GM18870 (cell line): Measurements from ENCODE around the gene ANXA2.
"Not testable (repeated sequence)": the region's sequence is repeated elsewhere in the genome, so short reads cannot be mapped to it uniquely, and the experiment has no call there.

Source experiments
- ATAC-seq: cut with Tn5 transposase; IDR thresholded peaks from one replicate; pipeline ENCODE4 v1.9.1; 2021; ENCODE audit warnings: moderate library complexity; ENCODE audit not compliant: unreplicated experiment

The ANXA2 gene

DNA sequence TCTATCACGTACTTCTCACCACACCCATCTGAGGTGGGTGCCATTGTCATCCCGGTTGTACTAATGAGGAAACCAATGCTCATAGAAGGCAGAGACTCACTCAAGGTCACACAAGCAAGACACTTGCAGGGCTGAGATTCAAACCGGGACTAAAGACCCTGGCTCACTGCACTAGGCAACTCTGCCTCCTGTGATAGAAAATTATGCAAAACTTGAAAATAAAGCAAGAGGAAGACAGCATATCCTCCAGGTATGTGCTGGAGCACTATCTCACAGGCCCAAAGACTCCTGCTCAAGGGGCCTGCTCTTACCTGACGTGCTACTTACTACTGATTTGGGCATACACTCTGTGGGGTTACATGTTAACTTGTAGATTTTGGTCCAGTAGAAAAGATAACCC is 25.6 kb downstream of the ANXA2 start:
- no peak for ATAC-seq

GRCh38 chr15:60371175-60372051 is 26.4 kb downstream of the ANXA2 start:
- ATAC-seq: no peak

DNA sequence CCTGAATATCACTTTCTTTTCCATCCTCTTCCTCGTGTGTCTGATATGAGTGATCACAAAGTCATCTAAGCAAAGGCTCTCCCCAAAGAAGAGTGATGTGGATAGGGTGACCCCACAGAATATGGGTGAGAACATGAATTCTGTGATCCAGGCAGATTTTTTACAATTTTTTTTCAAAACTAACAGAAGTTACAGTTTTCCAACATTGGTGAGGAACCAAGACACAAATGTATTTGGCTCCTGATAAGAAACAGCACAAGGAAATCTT is 27.0 kb downstream of the ANXA2 start:
- no peak for ATAC-seq

DNA sequence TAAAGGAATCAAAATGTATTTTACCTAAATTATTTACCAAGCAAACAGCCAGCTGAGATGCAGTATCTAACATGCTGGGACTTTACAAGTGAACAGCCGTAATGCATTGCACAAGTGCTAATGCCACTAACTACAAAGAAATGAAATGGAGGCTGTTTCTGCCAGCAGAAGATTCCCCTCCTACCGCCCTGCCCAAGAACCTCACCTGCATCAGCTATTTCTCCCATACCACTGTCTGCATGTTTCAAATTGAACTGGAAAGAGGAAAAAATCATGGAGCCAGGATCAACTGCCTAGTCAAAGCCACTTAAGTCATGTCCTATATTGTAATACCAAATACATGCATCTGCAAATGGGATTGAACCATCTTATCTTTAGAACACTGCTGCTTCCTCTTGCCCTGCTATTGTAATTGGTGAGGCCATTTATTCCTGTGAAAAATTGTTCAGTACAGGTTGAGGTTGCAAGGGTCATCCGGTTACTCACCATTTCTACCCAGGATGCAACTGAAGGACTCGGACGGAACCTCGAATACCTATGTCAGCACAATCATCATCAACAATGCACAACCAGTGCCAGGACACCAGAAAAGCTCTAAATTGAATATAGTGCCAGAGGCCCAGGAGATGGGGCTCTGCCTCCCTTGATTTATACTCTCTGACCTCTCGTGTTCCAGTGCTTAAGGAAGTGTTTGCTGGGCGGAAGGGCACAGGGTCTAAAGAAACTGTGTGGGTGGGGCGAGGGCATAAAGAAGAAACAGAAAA is 27.5 kb downstream of the ANXA2 start:
- ATAC-seq: no peak

- ATAC-seq: no peak
Observed at GRCh38 chr15:60369696-60370095, 28.1 kb downstream of the ANXA2 start.

- ATAC-seq: no peak
Observed at GRCh38 chr15:60364612-60364924, 33.2 kb downstream of the ANXA2 start.

- no peak for ATAC-seq
Observed at GRCh38 chr15:60363903-60364611, 33.7 kb downstream of the ANXA2 start.

DNA sequence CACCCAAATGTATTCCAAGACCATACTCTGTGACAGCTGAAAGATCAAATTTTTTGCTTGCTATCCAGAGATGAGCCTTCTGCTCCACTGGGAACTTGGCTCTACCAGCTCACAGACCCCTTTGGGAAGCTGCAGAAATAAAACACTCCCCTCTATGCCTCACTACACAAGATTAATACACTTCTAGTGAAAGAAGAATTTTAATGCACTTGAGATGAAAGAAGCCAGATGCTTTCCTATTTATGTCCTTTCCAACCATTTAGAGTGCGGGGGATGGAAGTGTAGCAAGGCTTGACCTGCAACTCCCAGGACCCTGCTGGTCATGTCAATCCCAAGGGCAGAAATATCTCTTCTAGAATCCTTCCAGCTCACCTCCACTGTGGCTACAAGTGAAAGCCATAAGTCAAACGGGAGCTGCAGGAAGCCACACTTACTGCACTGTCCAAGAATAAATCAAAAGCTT is 34.7 kb downstream of the ANXA2 start:
- ATAC-seq: no peak

DNA sequence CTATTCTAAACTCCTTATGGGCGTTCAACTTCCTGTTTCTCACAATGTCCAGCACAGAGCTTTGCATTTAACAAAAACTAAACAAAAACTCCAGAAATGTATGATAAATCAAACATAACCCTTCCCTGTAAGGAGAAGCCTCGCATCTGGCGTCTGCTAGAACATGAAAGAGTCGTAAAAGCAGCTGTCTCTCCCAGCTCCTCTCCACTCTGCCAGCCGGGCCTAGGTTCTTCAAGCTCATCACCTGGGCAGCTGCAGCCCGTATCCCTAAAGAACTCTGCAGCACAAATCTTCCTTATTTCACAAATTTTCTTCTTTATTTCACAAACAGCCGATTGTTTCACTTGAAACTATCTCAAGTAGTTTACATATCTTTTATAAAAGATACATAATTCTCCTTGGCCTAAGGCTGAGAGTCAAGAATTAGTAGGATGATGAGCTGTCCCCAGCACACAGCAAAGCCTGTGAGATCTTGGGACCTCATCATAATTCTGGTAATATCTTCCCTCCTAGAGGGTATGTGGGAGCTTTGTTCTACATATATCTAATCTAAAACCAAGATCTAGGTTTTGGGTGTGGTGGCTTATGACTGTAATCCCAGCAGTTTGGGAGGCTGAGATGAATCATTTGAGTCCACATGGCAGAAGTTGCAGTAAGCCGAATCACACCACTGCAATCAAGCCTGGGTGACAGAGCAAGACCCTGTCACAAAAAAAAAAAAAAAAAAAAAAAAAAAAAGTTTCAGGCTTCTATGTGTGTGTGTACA is 35.3 kb downstream of the ANXA2 start:
- no peak for ATAC-seq

DNA sequence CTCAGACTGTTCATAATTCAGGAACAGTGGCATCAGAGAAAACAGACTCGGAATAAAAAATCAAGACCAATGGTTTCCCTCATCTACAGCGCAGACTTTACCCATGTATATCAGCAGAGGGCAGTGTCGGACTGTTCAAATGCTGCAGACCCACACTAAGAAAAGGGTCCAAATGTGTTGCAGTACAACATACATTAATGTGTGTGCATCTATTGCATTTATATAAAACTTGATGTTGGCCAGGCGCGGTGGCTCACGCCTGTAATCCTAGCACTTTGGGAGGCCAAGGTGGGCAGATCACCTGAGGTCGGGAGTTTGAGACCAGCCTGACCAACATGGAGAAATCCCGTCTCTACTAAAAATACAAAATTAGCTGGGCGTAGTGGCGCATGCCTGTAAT is 38.0 kb downstream of the ANXA2 start:
- ATAC-seq: not testable (repeated sequence)

- ATAC-seq: no peak
Observed at GRCh38 chr15:60358935-60359682, 38.7 kb downstream of the ANXA2 start.

GRCh38 chr15:60356832-60357231 is 41.0 kb downstream of the ANXA2 start:
- no peak for ATAC-seq

- ATAC-seq: no peak
Observed at GRCh38 chr15:60355148-60355857, 42.5 kb downstream of the ANXA2 start.

DNA sequence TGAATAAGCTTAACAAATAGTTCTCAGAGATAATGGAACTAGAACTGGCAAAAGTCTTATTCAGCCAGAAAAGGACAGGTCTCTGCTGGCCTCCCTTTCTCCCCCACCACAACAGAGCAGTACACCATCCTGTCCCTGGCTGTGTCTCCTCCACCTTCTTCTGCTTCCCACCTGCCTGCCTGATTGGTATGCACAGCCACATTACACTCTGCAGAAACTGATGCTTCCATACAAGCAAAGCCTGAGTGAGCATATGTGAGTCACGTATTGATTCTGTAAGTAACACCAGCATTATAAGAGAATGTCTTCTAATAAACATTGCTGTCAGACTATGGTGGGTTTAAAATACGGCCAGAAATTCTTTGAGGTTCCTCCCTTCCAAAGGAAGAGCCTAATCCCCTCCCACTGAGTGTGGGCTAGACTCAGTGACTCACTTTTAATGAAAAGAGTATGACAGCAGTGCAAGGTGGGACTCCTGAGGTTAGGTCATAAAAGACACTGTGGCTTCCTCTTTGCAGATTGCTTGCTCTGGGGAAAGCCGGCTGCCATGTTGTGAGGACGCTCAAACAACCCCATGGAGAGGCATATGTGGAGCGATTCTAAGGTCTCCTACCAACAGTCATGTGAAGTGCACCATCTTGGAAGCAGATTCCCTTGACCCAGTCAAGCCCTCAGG is 44.4 kb downstream of the ANXA2 start:
- no peak for ATAC-seq

GRCh38 chr15:60352525-60352924 is 45.3 kb downstream of the ANXA2 start:
- no peak for ATAC-seq

DNA sequence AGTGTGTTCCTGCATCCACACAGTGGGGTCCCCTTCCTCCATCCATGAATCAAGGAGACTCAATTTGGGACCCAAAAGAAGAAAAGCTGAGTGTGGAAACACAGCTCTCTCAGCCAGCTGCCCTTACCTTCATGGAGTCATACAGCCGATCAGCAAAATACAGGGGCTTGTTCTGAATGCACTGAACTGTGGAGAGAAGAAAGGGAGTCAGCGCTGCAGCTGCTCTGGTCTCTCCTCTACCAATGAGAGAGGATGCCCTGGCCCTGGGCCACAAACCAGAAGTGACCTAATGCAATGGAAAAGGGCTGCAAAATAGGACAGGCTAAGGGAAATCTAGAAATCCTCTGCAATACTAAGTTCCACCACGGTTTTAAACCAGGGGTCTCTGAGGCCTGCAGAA is 46.7 kb downstream of the ANXA2 start:
- no peak for ATAC-seq

DNA sequence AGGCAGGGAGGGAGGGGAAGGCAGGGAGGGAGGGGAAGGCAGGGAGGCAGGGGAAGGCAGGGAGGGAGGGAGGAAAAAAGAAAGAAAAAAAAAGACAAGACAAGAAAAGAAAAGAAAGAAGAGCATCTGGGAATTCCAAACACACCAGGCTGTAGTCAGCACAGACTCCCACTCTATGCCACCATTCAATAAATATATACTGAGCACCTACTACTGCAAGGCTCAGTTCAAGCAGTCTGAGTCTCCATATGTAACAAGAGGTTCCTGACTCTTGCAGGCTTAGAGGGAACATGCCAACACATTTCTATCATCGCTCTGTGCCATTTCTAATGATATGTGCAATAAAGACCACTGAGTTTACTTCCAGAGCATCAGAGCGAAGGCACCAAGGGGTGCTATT is 47.7 kb downstream of the ANXA2 start:
- no peak for ATAC-seq

- no peak for ATAC-seq
Observed at GRCh38 chr15:60349589-60349988, 48.2 kb downstream of the ANXA2 start.

GRCh38 chr15:60347480-60348049 is 50.2 kb downstream of the ANXA2 start:
- ATAC-seq: no peak
